ENCODE data around the gene PRR9. TPM values are rescaled to one million over a fixed set of nuclear protein-coding genes. Genes with fewer than 3 reads are reported as not detected.
A peak's percentile ranks its signal among the peaks of the same experiment; 100 is the strongest.

PRR9 gene
- polyA plus RNA-seq, 1 donor from 2014 or later = not detected

DNA sequence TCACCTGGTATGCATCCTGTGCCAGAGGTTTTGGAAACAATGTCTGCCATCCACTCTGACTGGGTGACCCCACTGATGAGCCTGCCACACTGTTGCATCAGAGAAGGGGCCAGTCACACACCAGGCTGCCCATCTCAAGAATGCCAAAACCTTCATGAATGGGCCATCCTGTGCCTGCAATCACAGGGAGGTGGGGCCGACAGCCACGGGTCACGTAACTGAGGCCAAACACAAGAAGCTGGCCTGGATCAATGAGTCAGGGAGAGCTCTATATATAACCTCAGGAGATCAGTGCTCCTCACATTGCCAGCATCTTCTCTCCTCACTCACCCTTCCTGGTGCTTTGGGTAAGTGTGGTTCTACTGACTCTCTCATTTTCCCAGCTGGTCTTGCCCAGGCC lies 42.0 kb downstream of the PRR9 start, which contains the start of gene LORICRIN:
Gene LORICRIN, plus strand, starts transcription at position 301 of the 400 bp plus-strand sequence. CDS start 1,263 bp downstream, outside the sequence.
- H3K27me3 ChIP-seq (ENCODE audit: insufficient read depth, low read depth, low read length) = peaks cover 35% of the 10 kb centered on the region
- H2AFZ ChIP-seq (ENCODE audit: low read depth, low read length) = no peak within 1 kb of the TSS
- peak within 1 kb of the TSS; percentile 68 for H3K9ac ChIP-seq (ENCODE audit: low read length)
- H3K79me2 ChIP-seq (replicated peaks; ENCODE audit: insufficient read depth, low read length) = no peaks in the 10 kb centered on the region
- H3K9me3 ChIP-seq (ENCODE audit: low read length) = no peaks in the 10 kb centered on the region
- H3K4me2 ChIP-seq (ENCODE audit: low read length) = no peak within 1 kb of the TSS
- no peaks in the 10 kb centered on the region for H4K20me1 ChIP-seq (ENCODE audit: insufficient read depth)
- H3K4me3 ChIP-seq (ENCODE audit: low read length) = peak within 1 kb of the TSS; percentile 66
- H3K27ac ChIP-seq (ENCODE audit: low read length) = peak within 1 kb of the TSS; percentile 31
- peaks cover 4% of the 10 kb centered on the region for H3F3A ChIP-seq (ENCODE audit: insufficient read depth, low read length, poor library complexity, severe bottlenecking)
- TF ChIP-seq POLR2AphosphoS5 (IDR thresholded peaks at IDR 0.05) = no peak
- TF ChIP-seq, protein P1, sequence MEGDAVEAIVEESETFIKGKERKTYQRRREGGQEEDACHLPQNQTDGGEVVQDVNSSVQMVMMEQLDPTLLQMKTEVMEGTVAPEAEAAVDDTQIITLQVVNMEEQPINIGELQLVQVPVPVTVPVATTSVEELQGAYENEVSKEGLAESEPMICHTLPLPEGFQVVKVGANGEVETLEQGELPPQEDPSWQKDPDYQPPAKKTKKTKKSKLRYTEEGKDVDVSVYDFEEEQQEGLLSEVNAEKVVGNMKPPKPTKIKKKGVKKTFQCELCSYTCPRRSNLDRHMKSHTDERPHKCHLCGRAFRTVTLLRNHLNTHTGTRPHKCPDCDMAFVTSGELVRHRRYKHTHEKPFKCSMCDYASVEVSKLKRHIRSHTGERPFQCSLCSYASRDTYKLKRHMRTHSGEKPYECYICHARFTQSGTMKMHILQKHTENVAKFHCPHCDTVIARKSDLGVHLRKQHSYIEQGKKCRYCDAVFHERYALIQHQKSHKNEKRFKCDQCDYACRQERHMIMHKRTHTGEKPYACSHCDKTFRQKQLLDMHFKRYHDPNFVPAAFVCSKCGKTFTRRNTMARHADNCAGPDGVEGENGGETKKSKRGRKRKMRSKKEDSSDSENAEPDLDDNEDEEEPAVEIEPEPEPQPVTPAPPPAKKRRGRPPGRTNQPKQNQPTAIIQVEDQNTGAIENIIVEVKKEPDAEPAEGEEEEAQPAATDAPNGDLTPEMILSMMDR (IDR thresholded peaks at IDR 0.05; ENCODE audit: poor library complexity, severe bottlenecking) = no peak
- TF ChIP-seq TAF1 (IDR thresholded peaks at IDR 0.05; ENCODE audit: low read depth) = no peak
- TF ChIP-seq EZH2 (IDR thresholded peaks at IDR 0.05; ENCODE audit: borderline replicate concordance, insufficient read depth, low read length, poor library complexity, severe bottlenecking) = no peak
- no peak for TF ChIP-seq RAD21 (conservative IDR thresholded peaks at IDR 0.05)
- H3K36me3 ChIP-seq (ENCODE audit: insufficient read depth, low read length) = no peaks in the 10 kb centered on the region
- no peaks in the 10 kb centered on the region for H3K9me2 ChIP-seq (ENCODE audit: insufficient read depth, low read length)

DNA sequence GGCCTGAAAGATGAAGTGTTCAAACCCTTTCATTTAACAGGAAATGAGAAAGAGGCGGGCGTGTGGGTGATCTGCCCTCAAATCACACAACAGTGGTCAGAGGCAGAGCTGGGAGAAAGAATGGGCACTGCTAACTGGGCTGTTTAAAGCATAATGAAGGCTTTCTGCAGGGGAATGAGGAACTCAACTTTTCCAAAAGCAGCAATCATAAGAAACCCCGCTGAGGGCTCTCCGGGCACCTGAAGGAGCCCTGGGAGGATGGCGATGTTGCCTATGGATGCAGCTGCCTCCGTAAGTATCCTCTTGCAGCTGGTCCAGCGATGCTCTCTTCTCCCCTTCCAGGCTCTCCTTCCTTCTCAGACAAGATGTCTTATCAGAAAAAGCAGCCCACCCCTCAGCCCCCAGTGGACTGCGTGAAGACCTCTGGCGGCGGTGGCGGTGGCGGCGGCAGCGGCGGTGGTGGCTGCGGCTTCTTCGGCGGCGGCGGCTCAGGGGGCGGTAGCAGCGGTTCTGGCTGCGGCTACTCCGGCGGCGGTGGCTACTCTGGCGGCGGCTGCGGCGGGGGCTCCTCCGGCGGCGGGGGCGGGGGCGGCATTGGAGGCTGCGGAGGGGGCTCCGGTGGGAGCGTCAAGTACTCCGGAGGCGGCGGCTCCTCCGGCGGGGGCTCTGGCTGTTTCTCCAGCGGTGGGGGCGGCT lies 43.3 kb downstream of the PRR9 start:
- Histone ChIP-seq H3K9me2 (ENCODE audit: insufficient read depth, low read length) (no peaks in the 10 kb centered on the region), H3F3A (ENCODE audit: insufficient read depth, low read length, poor library complexity, severe bottlenecking) (peaks cover 4% of the 10 kb centered on the region), H3K27me3 (ENCODE audit: insufficient read depth, low read depth, low read length) (peaks cover 42% of the 10 kb centered on the region), H3K9me3 (ENCODE audit: low read length) (no peaks in the 10 kb centered on the region), H3K9ac (ENCODE audit: low read length) (peak overlapping the region; percentile 68), H3K36me3 (ENCODE audit: insufficient read depth, low read length) (no peaks in the 10 kb centered on the region), H3K4me2 (ENCODE audit: low read length) (no peak overlapping the region), H4K20me1 (ENCODE audit: insufficient read depth) (no peaks in the 10 kb centered on the region), H3K4me3 (ENCODE audit: low read length) (peak overlapping the region; percentile 66), H3K79me2 (replicated peaks; ENCODE audit: insufficient read depth, low read length) (no peaks in the 10 kb centered on the region), H3K27ac (ENCODE audit: low read length) (peak overlapping the region; percentile 31), H2AFZ (ENCODE audit: low read depth, low read length) (no peak overlapping the region)
- TF ChIP-seq EZH2 (IDR thresholded peaks at IDR 0.05; ENCODE audit: borderline replicate concordance, insufficient read depth, low read length, poor library complexity, severe bottlenecking) (no peak), POLR2AphosphoS5 (IDR thresholded peaks at IDR 0.05) (peak; percentile 27)

DNA sequence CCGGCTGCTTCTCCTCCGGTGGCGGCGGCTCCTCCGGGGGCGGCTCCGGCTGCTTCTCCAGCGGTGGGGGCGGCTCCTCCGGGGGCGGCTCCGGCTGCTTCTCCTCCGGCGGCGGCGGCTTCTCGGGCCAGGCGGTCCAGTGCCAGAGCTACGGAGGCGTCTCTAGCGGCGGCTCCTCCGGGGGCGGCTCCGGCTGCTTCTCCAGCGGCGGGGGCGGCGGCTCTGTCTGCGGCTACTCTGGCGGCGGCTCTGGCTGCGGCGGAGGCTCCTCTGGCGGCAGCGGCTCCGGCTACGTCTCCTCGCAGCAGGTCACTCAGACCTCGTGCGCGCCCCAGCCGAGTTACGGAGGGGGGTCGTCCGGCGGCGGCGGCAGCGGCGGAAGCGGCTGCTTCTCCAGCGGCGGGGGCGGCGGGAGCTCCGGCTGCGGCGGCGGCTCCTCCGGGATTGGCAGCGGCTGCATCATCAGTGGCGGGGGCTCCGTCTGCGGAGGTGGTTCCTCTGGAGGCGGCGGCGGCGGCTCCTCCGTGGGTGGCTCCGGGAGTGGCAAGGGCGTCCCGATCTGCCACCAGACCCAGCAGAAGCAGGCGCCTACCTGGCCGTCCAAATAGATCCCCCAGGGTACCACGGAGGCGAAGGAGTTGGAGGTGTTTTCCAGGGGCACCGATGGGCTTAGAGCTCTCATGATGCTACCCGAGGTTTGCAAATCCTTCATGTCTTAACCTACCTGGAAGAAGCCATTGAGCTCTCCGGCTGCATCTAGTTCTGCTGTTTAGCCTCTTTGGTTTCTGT lies 44.1 kb downstream of the PRR9 start:
- H3K36me3 ChIP-seq (ENCODE audit: insufficient read depth, low read length) = no peaks in the 10 kb centered on the region
- H3K9me2 ChIP-seq (ENCODE audit: insufficient read depth, low read length) = no peaks in the 10 kb centered on the region
- no peaks in the 10 kb centered on the region for H3K79me2 ChIP-seq (replicated peaks; ENCODE audit: insufficient read depth, low read length)
- H3K27me3 ChIP-seq (ENCODE audit: insufficient read depth, low read depth, low read length) = peaks cover 47% of the 10 kb centered on the region
- H2AFZ ChIP-seq (ENCODE audit: low read depth, low read length) = no peak overlapping the region
- H3K9me3 ChIP-seq (ENCODE audit: low read length) = no peaks in the 10 kb centered on the region
- no peaks in the 10 kb centered on the region for H4K20me1 ChIP-seq (ENCODE audit: insufficient read depth)
- H3K27ac ChIP-seq (ENCODE audit: low read length) = peak overlapping the region; percentile 9
- peaks cover 4% of the 10 kb centered on the region for H3F3A ChIP-seq (ENCODE audit: insufficient read depth, low read length, poor library complexity, severe bottlenecking)
- H3K9ac ChIP-seq (ENCODE audit: low read length) = peak overlapping the region; percentile 68
- peak overlapping the region; percentile 31 for H3K4me2 ChIP-seq (ENCODE audit: low read length)
- no peak for TF ChIP-seq TAF1 (IDR thresholded peaks at IDR 0.05; ENCODE audit: low read depth)
- peak; percentile 56 for TF ChIP-seq POLR2AphosphoS5 (IDR thresholded peaks at IDR 0.05)
- TF ChIP-seq MXI1 (conservative IDR thresholded peaks at IDR 0.05; ENCODE audit: poor library complexity, severe bottlenecking) = peak; percentile 21
- H3K4me3 ChIP-seq (ENCODE audit: low read length) = peak overlapping the region; percentile 66

Measured in neural cell (in vitro differentiated cells).